ENCODE data around the gene SLC9B1. TPM values are rescaled to one million over a fixed set of nuclear protein-coding genes. Genes with fewer than 3 reads are reported as not detected.
"Not testable (repeated sequence)": the region's sequence is repeated elsewhere in the genome, so short reads cannot be mapped to it uniquely, and the experiment has no call there.

Gene SLC9B1
- total RNA-seq, 1 donor from 2014 or later: 15.7 TPM

- Histone ChIP-seq H3K4me1 (ENCODE audit: control insufficient read depth in 3 of 3, insufficient read depth in 3 of 3, low read length in 3 of 3) (peaks cover 13 to 16% (median 15%) of the 10 kb centered on the region in 3 donors), H3K27ac (ENCODE audit: low read depth, low read length) (no peak overlapping the region), H3K4me3 (ENCODE audit: low read length in 3 of 3) (no peak overlapping the region), H3K27me3 (ENCODE audit: control insufficient read depth in 3 of 3, insufficient read depth in 3 of 3, low read length in 3 of 3) (no peaks in the 10 kb centered on the region), H3K9ac (ENCODE audit: low read depth in 1 of 3, low read length in 3 of 3) (no peak overlapping the region), H3K36me3 (ENCODE audit: control insufficient read depth in 3 of 3, insufficient read depth in 3 of 3, low read length in 3 of 3) (no peaks in the 10 kb centered on the region), H3K9me3 (ENCODE audit: control insufficient read depth in 3 of 3, low read length in 3 of 3) (no peaks in the 10 kb centered on the region)
Observed at GRCh38 chr4:103012060-103012459, 7.4 kb downstream of the SLC9B1 start.

DNA sequence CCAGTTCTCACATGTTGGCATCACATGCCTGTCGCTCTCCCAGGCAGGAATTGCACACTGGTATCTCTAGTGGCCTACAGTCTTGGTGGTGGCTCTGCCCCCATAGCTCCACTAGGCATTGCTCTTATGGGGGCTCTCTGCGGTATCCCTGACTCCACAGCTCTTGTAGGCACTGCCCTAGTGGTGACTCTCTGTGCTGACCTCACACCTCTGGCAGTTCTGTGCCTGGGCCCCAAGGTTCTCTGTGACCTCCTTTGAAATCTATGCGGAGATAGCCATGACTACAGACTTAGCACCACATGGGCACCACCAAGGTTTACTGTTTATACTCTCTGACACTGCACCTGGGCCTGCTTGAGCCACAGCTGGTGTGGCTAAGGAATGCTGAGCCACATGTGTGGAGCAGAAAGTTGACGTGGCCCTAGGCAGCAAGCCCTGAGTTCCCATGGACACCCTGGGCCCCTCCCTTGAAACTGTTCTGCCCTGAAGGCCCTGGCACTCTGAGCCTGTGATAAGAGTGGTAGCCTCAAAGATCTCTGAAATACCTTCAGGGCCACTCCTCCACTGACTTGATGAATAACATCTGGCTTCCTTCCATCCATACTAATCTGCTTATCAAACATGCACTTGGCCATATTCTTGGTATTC lies 8.0 kb downstream of the SLC9B1 start:
- Histone ChIP-seq H3K9me3 (ENCODE audit: control insufficient read depth in 3 of 3, low read length in 3 of 3) (no peaks in the 10 kb centered on the region), H3K27ac (ENCODE audit: low read depth, low read length) (no peak overlapping the region), H3K27me3 (ENCODE audit: control insufficient read depth in 3 of 3, insufficient read depth in 3 of 3, low read length in 3 of 3) (no peaks in the 10 kb centered on the region), H3K4me1 (ENCODE audit: control insufficient read depth in 3 of 3, insufficient read depth in 3 of 3, low read length in 3 of 3) (peaks cover 13 to 16% (median 15%) of the 10 kb centered on the region in 3 donors), H3K4me3 (ENCODE audit: low read length in 3 of 3) (no peak overlapping the region), H3K9ac (ENCODE audit: low read depth in 1 of 3, low read length in 3 of 3) (no peak overlapping the region), H3K36me3 (ENCODE audit: control insufficient read depth in 3 of 3, insufficient read depth in 3 of 3, low read length in 3 of 3) (no peaks in the 10 kb centered on the region)

DNA sequence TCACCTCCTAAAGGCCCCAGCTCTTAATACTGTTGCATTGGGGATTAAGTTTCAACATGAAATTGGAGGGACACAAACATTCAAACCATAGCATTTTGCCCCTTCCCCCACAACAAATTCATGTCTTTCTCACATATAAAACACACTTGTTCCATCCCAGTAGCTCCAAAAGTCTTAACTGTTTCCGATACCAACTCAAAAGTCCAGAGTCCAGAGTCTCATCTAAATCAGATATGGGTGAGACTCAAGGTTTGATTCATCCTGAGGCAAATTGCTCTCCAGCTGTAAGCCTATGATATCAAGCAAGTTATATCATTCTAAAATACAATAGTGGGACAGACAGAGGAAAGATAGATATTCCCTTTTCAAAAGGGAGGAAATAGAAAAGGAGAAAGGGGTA lies 8.7 kb downstream of the SLC9B1 start:
- Histone ChIP-seq H3K4me1 (ENCODE audit: control insufficient read depth in 3 of 3, insufficient read depth in 3 of 3, low read length in 3 of 3) (peaks cover 13 to 16% (median 15%) of the 10 kb centered on the region in 3 donors), H3K27ac (ENCODE audit: low read depth, low read length) (no peak overlapping the region), H3K27me3 (ENCODE audit: control insufficient read depth in 3 of 3, insufficient read depth in 3 of 3, low read length in 3 of 3) (no peaks in the 10 kb centered on the region), H3K4me3 (ENCODE audit: low read length in 3 of 3) (no peak overlapping the region), H3K9me3 (ENCODE audit: control insufficient read depth in 3 of 3, low read length in 3 of 3) (no peaks in the 10 kb centered on the region), H3K36me3 (ENCODE audit: control insufficient read depth in 3 of 3, insufficient read depth in 3 of 3, low read length in 3 of 3) (no peaks in the 10 kb centered on the region), H3K9ac (ENCODE audit: low read depth in 1 of 3, low read length in 3 of 3) (no peak overlapping the region)

GRCh38 chr4:103008875-103009729 lies 10.4 kb downstream of the SLC9B1 start:
- no peak overlapping the region for H3K4me3 ChIP-seq (ENCODE audit: low read length in 3 of 3)
- peaks cover 13 to 16% (median 15%) of the 10 kb centered on the region in 3 donors for H3K4me1 ChIP-seq (ENCODE audit: control insufficient read depth in 3 of 3, insufficient read depth in 3 of 3, low read length in 3 of 3)
- no peaks in the 10 kb centered on the region for H3K9me3 ChIP-seq (ENCODE audit: control insufficient read depth in 3 of 3, low read length in 3 of 3)
- no peaks in the 10 kb centered on the region for H3K36me3 ChIP-seq (ENCODE audit: control insufficient read depth in 3 of 3, insufficient read depth in 3 of 3, low read length in 3 of 3)
- H3K27me3 ChIP-seq (ENCODE audit: control insufficient read depth in 3 of 3, insufficient read depth in 3 of 3, low read length in 3 of 3): no peaks in the 10 kb centered on the region
- no peak overlapping the region for H3K9ac ChIP-seq (ENCODE audit: low read depth in 1 of 3, low read length in 3 of 3)
- no peak overlapping the region for H3K27ac ChIP-seq (ENCODE audit: low read depth, low read length)

GRCh38 chr4:103002551-103002950 lies 17.0 kb downstream of the SLC9B1 start:
- no peaks in the 10 kb centered on the region for H3K4me1 ChIP-seq (ENCODE audit: control insufficient read depth in 3 of 3, insufficient read depth in 3 of 3, low read length in 3 of 3)
- H3K36me3 ChIP-seq (ENCODE audit: control insufficient read depth in 3 of 3, insufficient read depth in 3 of 3, low read length in 3 of 3): no peaks in the 10 kb centered on the region
- H3K9me3 ChIP-seq (ENCODE audit: control insufficient read depth in 3 of 3, low read length in 3 of 3): no peaks in the 10 kb centered on the region
- no peaks in the 10 kb centered on the region for H3K27me3 ChIP-seq (ENCODE audit: control insufficient read depth in 3 of 3, insufficient read depth in 3 of 3, low read length in 3 of 3)
- H3K27ac ChIP-seq (ENCODE audit: low read depth, low read length): no peak overlapping the region
- H3K4me3 ChIP-seq (ENCODE audit: low read length in 3 of 3): no peak overlapping the region
- no peak overlapping the region for H3K9ac ChIP-seq (ENCODE audit: low read depth in 1 of 3, low read length in 3 of 3)

GRCh38 chr4:102994803-102995202 lies 24.7 kb downstream of the SLC9B1 start:
- Histone ChIP-seq H3K9me3 (ENCODE audit: control insufficient read depth in 3 of 3, low read length in 3 of 3) (no peaks in the 10 kb centered on the region), H3K4me1 (ENCODE audit: control insufficient read depth in 3 of 3, insufficient read depth in 3 of 3, low read length in 3 of 3) (no peaks in the 10 kb centered on the region), H3K27ac (ENCODE audit: low read depth, low read length) (no peak overlapping the region), H3K27me3 (ENCODE audit: control insufficient read depth in 3 of 3, insufficient read depth in 3 of 3, low read length in 3 of 3) (no peaks in the 10 kb centered on the region), H3K4me3 (ENCODE audit: low read length in 3 of 3) (no peak overlapping the region), H3K9ac (ENCODE audit: low read depth in 1 of 3, low read length in 3 of 3) (no peak overlapping the region), H3K36me3 (ENCODE audit: control insufficient read depth in 3 of 3, insufficient read depth in 3 of 3, low read length in 3 of 3) (no peaks in the 10 kb centered on the region)

DNA sequence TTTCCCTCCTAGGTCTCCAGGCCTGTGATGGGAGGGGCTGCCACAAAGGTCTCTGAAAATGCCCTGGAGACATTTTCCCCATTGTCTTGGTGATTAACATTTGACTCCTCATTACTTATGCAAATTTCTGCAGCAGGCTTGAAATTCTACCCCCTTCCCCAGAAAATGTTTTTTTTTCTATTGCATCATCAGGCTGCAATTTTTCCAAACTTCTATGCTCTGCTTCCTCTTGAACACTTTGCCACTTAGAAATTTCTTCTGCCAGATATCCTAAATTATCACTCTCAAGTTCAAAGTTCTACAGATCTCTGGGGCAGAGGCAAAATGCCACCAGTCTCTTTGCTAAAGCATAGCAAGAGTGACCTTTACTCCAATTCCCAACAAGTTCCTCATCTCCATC lies 25.5 kb downstream of the SLC9B1 start:
- H3K4me3 ChIP-seq (ENCODE audit: low read length in 3 of 3); H3K9ac ChIP-seq (ENCODE audit: low read depth in 1 of 3, low read length in 3 of 3); H3K27ac ChIP-seq (ENCODE audit: low read depth, low read length); H3K36me3 ChIP-seq (ENCODE audit: control insufficient read depth in 3 of 3, insufficient read depth in 3 of 3, low read length in 3 of 3); H3K27me3 ChIP-seq (ENCODE audit: control insufficient read depth in 3 of 3, insufficient read depth in 3 of 3, low read length in 3 of 3); H3K9me3 ChIP-seq (ENCODE audit: control insufficient read depth in 3 of 3, low read length in 3 of 3); H3K4me1 ChIP-seq (ENCODE audit: control insufficient read depth in 3 of 3, insufficient read depth in 3 of 3, low read length in 3 of 3): not testable (repeated sequence)

DNA sequence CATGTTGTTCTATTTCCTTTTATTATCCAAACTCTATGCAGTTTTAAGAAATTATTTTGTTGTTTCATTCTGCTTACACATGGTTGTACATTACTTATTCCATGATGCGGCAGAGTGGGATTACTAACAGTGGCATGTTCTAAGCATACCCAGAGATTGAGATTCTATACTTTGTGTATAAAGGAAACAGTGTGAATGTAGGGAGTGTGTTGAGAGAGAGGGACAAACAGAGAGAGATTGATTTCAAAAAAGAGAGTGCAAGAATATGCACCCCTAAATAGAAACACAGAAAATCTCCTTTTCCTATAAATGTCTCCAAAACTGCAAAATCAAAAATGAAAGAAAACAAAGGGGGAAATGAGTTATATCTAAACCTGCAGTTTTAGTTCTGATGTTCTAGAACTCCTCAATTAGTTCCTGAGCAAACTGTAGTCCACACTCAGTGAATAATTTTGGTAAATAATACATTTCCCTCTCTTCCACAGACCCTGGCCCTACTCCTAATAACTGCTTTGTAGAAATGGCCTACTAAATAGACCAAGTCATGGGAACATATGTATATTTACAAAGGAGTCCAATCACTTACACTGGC lies 31.0 kb downstream of the SLC9B1 start:
- H3K27me3 ChIP-seq (ENCODE audit: control insufficient read depth in 3 of 3, insufficient read depth in 3 of 3, low read length in 3 of 3): no peaks in the 10 kb centered on the region
- H3K4me1 ChIP-seq (ENCODE audit: control insufficient read depth in 3 of 3, insufficient read depth in 3 of 3, low read length in 3 of 3): no peaks in the 10 kb centered on the region
- no peaks in the 10 kb centered on the region for H3K36me3 ChIP-seq (ENCODE audit: control insufficient read depth in 3 of 3, insufficient read depth in 3 of 3, low read length in 3 of 3)
- no peak overlapping the region for H3K4me3 ChIP-seq (ENCODE audit: low read length in 3 of 3)
- no peak overlapping the region for H3K27ac ChIP-seq (ENCODE audit: low read depth, low read length)
- H3K9me3 ChIP-seq (ENCODE audit: control insufficient read depth in 3 of 3, low read length in 3 of 3): no peaks in the 10 kb centered on the region
- no peak overlapping the region for H3K9ac ChIP-seq (ENCODE audit: low read depth in 1 of 3, low read length in 3 of 3)

GRCh38 chr4:102981005-102981404 lies 38.5 kb downstream of the SLC9B1 start:
- no peaks in the 10 kb centered on the region for H3K4me1 ChIP-seq (ENCODE audit: control insufficient read depth in 3 of 3, insufficient read depth in 3 of 3, low read length in 3 of 3)
- peaks cover 0 to 2% (median 0%) of the 10 kb centered on the region in 3 donors for H3K36me3 ChIP-seq (ENCODE audit: control insufficient read depth in 3 of 3, insufficient read depth in 3 of 3, low read length in 3 of 3)
- no peak overlapping the region for H3K27ac ChIP-seq (ENCODE audit: low read depth, low read length)
- H3K9me3 ChIP-seq (ENCODE audit: control insufficient read depth in 3 of 3, low read length in 3 of 3): no peaks in the 10 kb centered on the region
- H3K9ac ChIP-seq (ENCODE audit: low read depth in 1 of 3, low read length in 3 of 3): no peak overlapping the region
- H3K4me3 ChIP-seq (ENCODE audit: low read length in 3 of 3): no peak overlapping the region
- no peaks in the 10 kb centered on the region for H3K27me3 ChIP-seq (ENCODE audit: control insufficient read depth in 3 of 3, insufficient read depth in 3 of 3, low read length in 3 of 3)

DNA sequence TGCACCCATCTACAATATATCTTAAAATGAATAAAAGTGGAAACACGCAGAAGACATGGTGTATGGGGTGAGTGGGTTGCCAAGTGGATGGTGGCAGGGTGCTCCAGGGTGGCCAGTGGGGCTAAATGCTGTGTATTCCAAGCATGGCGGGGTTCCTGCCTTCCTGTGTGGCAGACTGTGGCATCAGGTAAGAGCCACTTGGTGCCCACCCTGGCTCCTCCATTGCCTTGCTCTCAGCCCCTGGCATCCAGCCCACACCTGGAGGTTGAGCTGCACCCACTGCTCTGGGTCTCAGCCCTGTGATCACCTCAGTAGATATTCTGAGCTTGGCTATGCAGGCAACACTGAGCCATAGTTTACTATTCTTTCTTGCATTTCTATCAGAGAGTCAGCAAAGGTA lies 57.7 kb downstream of the SLC9B1 start:
- H3K27ac ChIP-seq (ENCODE audit: low read depth, low read length); H3K4me1 ChIP-seq (ENCODE audit: control insufficient read depth in 3 of 3, insufficient read depth in 3 of 3, low read length in 3 of 3); H3K27me3 ChIP-seq (ENCODE audit: control insufficient read depth in 3 of 3, insufficient read depth in 3 of 3, low read length in 3 of 3); H3K9me3 ChIP-seq (ENCODE audit: control insufficient read depth in 3 of 3, low read length in 3 of 3); H3K36me3 ChIP-seq (ENCODE audit: control insufficient read depth in 3 of 3, insufficient read depth in 3 of 3, low read length in 3 of 3); H3K9ac ChIP-seq (ENCODE audit: low read depth in 1 of 3, low read length in 3 of 3); H3K4me3 ChIP-seq (ENCODE audit: low read length in 3 of 3): not testable (repeated sequence)
